Measurements from ENCODE around the gene ZNF280B.

- TF ChIP-seq CTCF (IDR thresholded peaks at IDR 0.05; ENCODE audit: poor library complexity, severe bottlenecking) (no peak), RAD21 (conservative IDR thresholded peaks at IDR 0.05) (no peak), SMC3 (conservative IDR thresholded peaks at IDR 0.05; ENCODE audit: poor library complexity) (no peak), REST (IDR thresholded peaks at IDR 0.05; ENCODE audit: borderline replicate concordance) (no peak), EZH2 (IDR thresholded peaks at IDR 0.05; ENCODE audit: borderline replicate concordance, insufficient read depth, low read length, poor library complexity, severe bottlenecking) (no peak), MXI1 (conservative IDR thresholded peaks at IDR 0.05; ENCODE audit: poor library complexity, severe bottlenecking) (no peak), TAF1 (IDR thresholded peaks at IDR 0.05; ENCODE audit: low read depth) (no peak), POLR2AphosphoS5 (IDR thresholded peaks at IDR 0.05) (no peak), EP300 (conservative IDR thresholded peaks at IDR 0.05; ENCODE audit: poor library complexity, severe bottlenecking) (no peak)
Observed at GRCh38 chr22:22536515-22536914, 28.0 kb upstream of the ZNF280B start.

Data from neural cell (in vitro differentiated cells).